Liver (tissue), 9 donors: ENCODE data around the gene MED16. TPM values are rescaled to one million over a fixed set of nuclear protein-coding genes. Genes with fewer than 3 reads are reported as not detected.

Source experiments
- DNase-seq: peaks from one replicate; pipeline ENCODE4 v3.0.0-alpha.2; 2017; ENCODE audit warnings: low spot score
- H3K27ac ChIP-seq, 2 donors: one replicate each; pipeline ENCODE4 v1.7.0; 2013; ENCODE audit warnings: inconsistent platforms in 2 of 2, low read length in 2 of 2, control low read depth in 1 of 2, low read depth in 1 of 2, mild to moderate bottlenecking in 1 of 2
- H3K27me3 ChIP-seq, 4 donors: one replicate each; pipeline versions ENCODE4 v1.6.1 to v1.7.0; 2013; ENCODE audit warnings: low read length in 3 of 4, inconsistent platforms in 1 of 4, mild to moderate bottlenecking in 1 of 4, moderate library complexity in 1 of 4; ENCODE audit not compliant: control insufficient read depth in 4 of 4, insufficient read depth in 4 of 4
- H3K36me3 ChIP-seq, 4 donors: one replicate each; pipeline versions ENCODE4 v1.6.1 to v1.7.0; 2013; ENCODE audit warnings: low read length in 3 of 4, mild to moderate bottlenecking in 3 of 4, low read depth in 1 of 4, moderate library complexity in 1 of 4; ENCODE audit not compliant: control insufficient read depth in 4 of 4, insufficient read depth in 3 of 4
- H3K4me1 ChIP-seq, 4 donors: one replicate each; pipeline versions ENCODE4 v1.6.1 to v1.7.0; 2013; ENCODE audit warnings: low read length in 3 of 4, mild to moderate bottlenecking in 3 of 4, moderate library complexity in 1 of 4; ENCODE audit not compliant: control insufficient read depth in 4 of 4, insufficient read depth in 4 of 4
- H3K4me3 ChIP-seq, 3 donors: one replicate each; pipeline versions ENCODE4 v1.6.1 to v1.7.0; 2013; ENCODE audit warnings: low read length in 3 of 3, control low read depth in 1 of 3, low read depth in 1 of 3, mild to moderate bottlenecking in 1 of 3
- H3K9ac ChIP-seq, 2 donors: one replicate each; pipeline ENCODE4 v1.7.0; 2013; ENCODE audit warnings: low read length in 2 of 2, mild to moderate bottlenecking in 2 of 2, moderate library complexity in 2 of 2, control low read depth in 1 of 2, low read depth in 1 of 2
- H3K9me3 ChIP-seq, 4 donors: one replicate each; pipeline versions ENCODE4 v1.6.1 to v1.7.0; 2013; ENCODE audit warnings: low read length in 3 of 4; ENCODE audit not compliant: control insufficient read depth in 4 of 4
- CTCF ChIP-seq: fragments of 150-350 bp; IDR thresholded peaks from 2 replicates; pipeline ENCODE4 v1.5.1; 2017; ENCODE audit warnings: improper control_type of control experiment, low read depth, low read length; ENCODE audit not compliant: missing input control
- EGR1 ChIP-seq, 2 donors: IDR thresholded peaks; 2 replicates each; pipeline ENCODE4 v1.6.1; 2016 to 2018; ENCODE audit warnings: antibody characterized with exemption in 2 of 2, low read depth in 2 of 2
- FOXA1 ChIP-seq: IDR thresholded peaks from 2 replicates; pipeline ENCODE4 v1.6.1; 2016; ENCODE audit warnings: antibody characterized with exemption
- FOXA2 ChIP-seq: IDR thresholded peaks from 2 replicates; pipeline ENCODE4 v1.6.1; 2016; ENCODE audit warnings: antibody characterized with exemption
- GABPA ChIP-seq, 2 donors: IDR thresholded peaks in 1 of 2; conservative IDR thresholded peaks in 1 of 2; 2 replicates each; pipeline ENCODE4 v1.6.1; 2016; ENCODE audit warnings: antibody characterized with exemption in 2 of 2, mild to moderate bottlenecking in 1 of 2, moderate library complexity in 1 of 2
- HNF4A ChIP-seq, 2 donors: conservative IDR thresholded peaks; 2 replicates each; pipeline ENCODE4 v1.6.1; 2016; ENCODE audit warnings: antibody characterized with exemption in 2 of 2, mild to moderate bottlenecking in 2 of 2
- HNF4G ChIP-seq: IDR thresholded peaks from 2 replicates; pipeline ENCODE4 v1.6.1; 2016; ENCODE audit warnings: antibody characterized with exemption
- JUND ChIP-seq, 2 donors: IDR thresholded peaks; 2 replicates each; pipeline ENCODE4 v1.6.1; 2016; ENCODE audit warnings: antibody characterized with exemption in 2 of 2
- MAX ChIP-seq: IDR thresholded peaks from 2 replicates; pipeline ENCODE4 v1.6.1; 2016; ENCODE audit warnings: antibody characterized with exemption
- NR2F2 ChIP-seq: IDR thresholded peaks from 2 replicates; pipeline ENCODE4 v1.6.1; 2016; ENCODE audit warnings: antibody characterized with exemption
- RAD21 ChIP-seq, 2 donors: IDR thresholded peaks; 2 replicates each; pipeline ENCODE4 v1.6.1; 2016; ENCODE audit warnings: antibody characterized with exemption in 2 of 2, mild to moderate bottlenecking in 2 of 2
- REST ChIP-seq: IDR thresholded peaks from 2 replicates; pipeline ENCODE4 v1.6.1; 2016; ENCODE audit warnings: antibody characterized with exemption, mild to moderate bottlenecking
- RXRA ChIP-seq, 2 donors: IDR thresholded peaks; 2 replicates each; pipeline ENCODE4 v1.6.1; 2017 to 2018; ENCODE audit warnings: antibody characterized with exemption in 2 of 2, mild to moderate bottlenecking in 1 of 2
- SP1 ChIP-seq: IDR thresholded peaks from 2 replicates; pipeline ENCODE4 v1.6.1; 2018; ENCODE audit warnings: antibody characterized with exemption, mild to moderate bottlenecking
- TAF1 ChIP-seq: conservative IDR thresholded peaks from 2 replicates; pipeline ENCODE4 v1.6.1; 2016; ENCODE audit warnings: antibody characterized with exemption, mild to moderate bottlenecking
- YY1 ChIP-seq: IDR thresholded peaks from 2 replicates; pipeline ENCODE4 v1.6.1; 2016; ENCODE audit warnings: antibody characterized with exemption, mild to moderate bottlenecking
- WGBS: extraction: QIAGEN DNeasy Blood & Tissue Kit; methylation state at CpG from one replicate; pipeline ENCODE4 v1.1.7; 2013; 5-methylcytosine and 5-hydroxymethylcytosine counted together
- polyA plus RNA-seq, 2 donors: library from polyadenylated mRNA; stranded (reverse) in 1 of 2; unstranded in 1 of 2; fragments of 200-250 nt in 1 of 2; fragments of >200 nt in 1 of 2; fragmentation: Nextera tagmentation in 1 of 2; extraction: Ambion mirVana in 1 of 2; gene quantifications; one replicate each; pipeline versions ENCODE4 v1.2.1 to v1.2.3, GENCODE V29; 2013 to 2015
- total RNA-seq, 2 donors: library from RNA; depleted of rRNA; stranded (reverse); fragments of >200 nt; gene quantifications; one replicate each; pipeline ENCODE4 v1.2.3, GENCODE V29; 2014
- TF ChIP-seq, protein P1 (sequence below): IDR thresholded peaks from 2 replicates; pipeline ENCODE4 v1.6.1; 2016; ENCODE audit warnings: antibody characterized with exemption
- TF ChIP-seq, protein P2 (sequence below): IDR thresholded peaks from 2 replicates; pipeline ENCODE4 v1.6.1; 2016; ENCODE audit warnings: antibody characterized with exemption
- donor health status: healthy.
- donor health status: healthy.
- donor health status: healthy.
- donor health status: healthy.
- donor health status: healthy.

Gene MED16
- total and polyA plus RNA-seq, 4 donors = 30.6 to 50.5 (median 41.0) TPM

DNA sequence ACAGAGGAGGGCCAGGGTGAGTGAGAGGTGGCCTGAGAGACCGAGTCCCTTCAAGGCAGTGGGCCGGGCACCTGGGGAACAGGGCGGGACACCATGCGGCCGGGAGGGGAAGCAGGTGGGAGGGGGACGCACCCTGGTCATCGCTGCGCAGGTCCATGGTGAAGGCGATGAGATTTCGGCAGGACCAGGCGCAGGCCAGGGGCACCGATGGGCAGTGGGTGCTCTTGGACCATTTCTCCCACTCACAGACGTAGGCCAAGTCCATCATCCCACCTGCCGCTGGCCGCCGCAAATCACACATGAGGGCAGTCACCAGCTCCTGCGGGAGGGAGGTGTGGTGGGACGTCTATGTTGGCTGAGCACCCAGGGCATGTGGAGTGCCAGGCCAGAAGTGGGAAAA lies 2.2 kb downstream of the MED16 start:
- 92% methylated on average over 18 of the region's 18 CpGs for WGBS
- no peak overlapping the region for H3K4me3 ChIP-seq
- H3K4me1 ChIP-seq = peaks cover 0 to 7% (median 4%) of the 10 kb centered on the region in 4 donors
- peaks cover 0 to 32% (median 12%) of the 10 kb centered on the region in 4 donors for H3K36me3 ChIP-seq
- no peak overlapping the region for H3K27ac ChIP-seq
- no peak for TF ChIP-seq SP1
- TF ChIP-seq FOXA1 = no peak
- no peak for TF ChIP-seq TAF1
- no peak for TF ChIP-seq GABPA (IDR thresholded peaks at IDR 0.05 in 1 of 2, conservative IDR thresholded peaks at IDR 0.05 in 1 of 2)
- TF ChIP-seq REST = no peak
- no peak for TF ChIP-seq MAX
- TF ChIP-seq EGR1 (IDR thresholded peaks at IDR 0.05; ENCODE audit: low read depth in 2 of 2) = no peak
- TF ChIP-seq RXRA (IDR thresholded peaks at IDR 0.05) = no peak
- no peak for TF ChIP-seq HNF4G
- no peak for TF ChIP-seq NR2F2
- no peak for TF ChIP-seq JUND (IDR thresholded peaks at IDR 0.05)
- no peak for TF ChIP-seq RAD21 (IDR thresholded peaks at IDR 0.05)
- TF ChIP-seq CTCF = no peak
- TF ChIP-seq, protein P1, sequence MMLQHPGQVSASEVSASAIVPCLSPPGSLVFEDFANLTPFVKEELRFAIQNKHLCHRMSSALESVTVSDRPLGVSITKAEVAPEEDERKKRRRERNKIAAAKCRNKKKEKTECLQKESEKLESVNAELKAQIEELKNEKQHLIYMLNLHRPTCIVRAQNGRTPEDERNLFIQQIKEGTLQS = no peak
- no peak for TF ChIP-seq FOXA2
- TF ChIP-seq, protein P2, sequence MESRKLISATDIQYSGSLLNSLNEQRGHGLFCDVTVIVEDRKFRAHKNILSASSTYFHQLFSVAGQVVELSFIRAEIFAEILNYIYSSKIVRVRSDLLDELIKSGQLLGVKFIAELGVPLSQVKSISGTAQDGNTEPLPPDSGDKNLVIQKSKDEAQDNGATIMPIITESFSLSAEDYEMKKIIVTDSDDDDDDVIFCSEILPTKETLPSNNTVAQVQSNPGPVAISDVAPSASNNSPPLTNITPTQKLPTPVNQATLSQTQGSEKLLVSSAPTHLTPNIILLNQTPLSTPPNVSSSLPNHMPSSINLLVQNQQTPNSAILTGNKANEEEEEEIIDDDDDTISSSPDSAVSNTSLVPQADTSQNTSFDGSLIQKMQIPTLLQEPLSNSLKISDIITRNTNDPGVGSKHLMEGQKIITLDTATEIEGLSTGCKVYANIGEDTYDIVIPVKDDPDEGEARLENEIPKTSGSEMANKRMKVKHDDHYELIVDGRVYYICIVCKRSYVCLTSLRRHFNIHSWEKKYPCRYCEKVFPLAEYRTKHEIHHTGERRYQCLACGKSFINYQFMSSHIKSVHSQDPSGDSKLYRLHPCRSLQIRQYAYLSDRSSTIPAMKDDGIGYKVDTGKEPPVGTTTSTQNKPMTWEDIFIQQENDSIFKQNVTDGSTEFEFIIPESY = no peak
- no peak for TF ChIP-seq YY1
- no peak for TF ChIP-seq HNF4A (conservative IDR thresholded peaks at IDR 0.05)
- H3K9me3 ChIP-seq = no peaks in the 10 kb centered on the region
- no peak for DNase-seq
- H3K9ac ChIP-seq = no peak overlapping the region
- no peaks in the 10 kb centered on the region for H3K27me3 ChIP-seq
